OCI-LY1 (cell line): ENCODE data around the gene TNNI2.

Experiments
- CTCF ChIP-seq: fragments of 200-600 bp; sonication (generic), shearing (Covaris generic); IDR thresholded peaks from 2 replicates; pipeline ENCODE4 v1.5.1; 2017; ENCODE audit warnings: mild to moderate bottlenecking, antibody characterized with exemption, low read length, moderate library complexity, mixed read lengths
- EZH2 ChIP-seq: fragments of 200-600 bp; sonication (generic), shearing (Covaris generic); IDR thresholded peaks from 2 replicates; pipeline ENCODE4 v1.8.0; 2017; ENCODE audit warnings: borderline replicate concordance, mixed run types, mild to moderate bottlenecking, antibody characterized with exemption, low read length, moderate library complexity, mixed read lengths

- TF ChIP-seq EZH2 (no peak), CTCF (no peak)
Measured at GRCh38 chr11:1844221-1845094, 5.7 kb downstream of the TNNI2 start.
